Measurements from ENCODE around the gene KCNT2. TPM values are rescaled to one million over a fixed set of nuclear protein-coding genes. Genes with fewer than 3 reads are reported as not detected.
"Not testable (repeated sequence)": the region's sequence is repeated elsewhere in the genome, so short reads cannot be mapped to it uniquely, and the experiment has no call there.

Gene KCNT2
- polyA plus RNA-seq, 2 of the 4 experiments (the other 2 are of a cell fraction), result 0.14 to 1.7 TPM

DNA sequence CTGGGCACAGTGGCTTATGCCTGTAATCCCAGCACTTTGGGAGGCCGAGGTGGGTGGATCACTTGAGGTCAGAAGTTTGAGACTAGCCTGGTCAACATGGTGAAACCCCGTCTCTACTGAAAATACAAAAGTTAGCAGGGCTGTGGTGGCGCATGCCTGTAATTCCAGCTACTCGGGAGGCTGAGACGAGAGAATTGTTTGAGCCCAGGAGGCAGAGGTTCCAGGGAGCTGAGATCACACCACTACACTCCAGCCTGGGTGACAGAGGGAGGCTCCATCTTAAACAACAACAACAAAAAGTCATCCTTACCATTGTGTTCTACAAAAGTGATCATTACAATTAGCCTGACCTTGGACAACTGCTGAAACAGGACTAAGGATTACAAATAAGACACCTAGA is 31.1 kb upstream of the KCNT2 start:
- H3K4me2 ChIP-seq; FAIRE-seq; H3K9me3 ChIP-seq; CTCF ChIA-PET; H3K4me3 ChIP-seq; DNase-seq (ENCODE audit: low read depth in 1 of 2, low spot score in 1 of 2); POLR2A ChIA-PET; ATAC-seq; H3K27ac ChIP-seq; H3K4me1 ChIP-seq: not testable (repeated sequence)
- 72% methylated on average over 5 of the region's 5 CpGs for WGBS (ENCODE audit: missing lambda C conversion rate)

DNA sequence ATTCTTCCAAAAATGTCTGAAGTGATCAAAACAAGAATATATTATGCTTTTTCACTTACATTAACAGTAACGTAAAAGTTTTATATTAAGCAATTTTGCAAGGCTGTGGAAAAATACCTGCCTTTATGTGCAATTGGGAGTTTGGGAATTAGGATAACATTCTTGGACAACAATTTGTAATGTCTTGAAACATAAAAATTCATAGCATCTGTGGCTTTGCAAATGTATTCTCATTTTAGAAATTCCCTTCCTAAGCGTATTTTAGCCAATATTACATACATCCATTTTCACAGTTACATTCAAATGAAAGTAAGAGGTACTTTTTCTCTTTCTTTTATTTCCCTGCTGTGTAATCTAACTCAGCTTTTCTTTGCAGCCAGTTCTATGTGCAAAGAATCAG is 30.2 kb upstream of the KCNT2 start:
- WGBS (ENCODE audit: missing lambda C conversion rate), result 93% methylated on average over 2 of the region's 2 CpGs
- no peak overlapping the region for H3K4me3 ChIP-seq
- no peak for FAIRE-seq
- no peak overlapping the region for H3K4me2 ChIP-seq
- ChIA-PET CTCF (no interaction called here), POLR2A (no interaction called here)
- H3K27ac ChIP-seq, result no peak overlapping the region
- DNase-seq (ENCODE audit: low read depth in 1 of 2, low spot score in 1 of 2), result no peak
- no peak for ATAC-seq
- TF ChIP-seq ZFP36 (IDR thresholded peaks at IDR 0.05; ENCODE audit: borderline replicate concordance, partially characterized antibody) (no peak), RNF2 (IDR thresholded peaks at IDR 0.05; ENCODE audit: borderline replicate concordance, low read depth) (no peak), CHD4 (IDR thresholded peaks at IDR 0.05; ENCODE audit: borderline replicate concordance) (no peak), ESRRA (IDR thresholded peaks at IDR 0.05; ENCODE audit: borderline replicate concordance, low read length) (no peak), HOXB13 (CRISPR knock-in tag; IDR thresholded peaks at IDR 0.05; ENCODE audit: low read depth) (no peak), CBX2 (IDR thresholded peaks at IDR 0.05; ENCODE audit: borderline replicate concordance, low read depth) (no peak), HOXB5 (CRISPR knock-in tag; IDR thresholded peaks at IDR 0.05) (no peak), TFCP2L1 (CRISPR knock-in tag; IDR thresholded peaks at IDR 0.05) (no peak)
- TF ChIP-seq, protein P1, sequence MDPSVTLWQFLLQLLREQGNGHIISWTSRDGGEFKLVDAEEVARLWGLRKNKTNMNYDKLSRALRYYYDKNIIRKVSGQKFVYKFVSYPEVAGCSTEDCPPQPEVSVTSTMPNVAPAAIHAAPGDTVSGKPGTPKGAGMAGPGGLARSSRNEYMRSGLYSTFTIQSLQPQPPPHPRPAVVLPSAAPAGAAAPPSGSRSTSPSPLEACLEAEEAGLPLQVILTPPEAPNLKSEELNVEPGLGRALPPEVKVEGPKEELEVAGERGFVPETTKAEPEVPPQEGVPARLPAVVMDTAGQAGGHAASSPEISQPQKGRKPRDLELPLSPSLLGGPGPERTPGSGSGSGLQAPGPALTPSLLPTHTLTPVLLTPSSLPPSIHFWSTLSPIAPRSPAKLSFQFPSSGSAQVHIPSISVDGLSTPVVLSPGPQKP (IDR thresholded peaks at IDR 0.05; ENCODE audit: low read depth, low read length), result no peak
- TF ChIP-seq, protein P2, sequence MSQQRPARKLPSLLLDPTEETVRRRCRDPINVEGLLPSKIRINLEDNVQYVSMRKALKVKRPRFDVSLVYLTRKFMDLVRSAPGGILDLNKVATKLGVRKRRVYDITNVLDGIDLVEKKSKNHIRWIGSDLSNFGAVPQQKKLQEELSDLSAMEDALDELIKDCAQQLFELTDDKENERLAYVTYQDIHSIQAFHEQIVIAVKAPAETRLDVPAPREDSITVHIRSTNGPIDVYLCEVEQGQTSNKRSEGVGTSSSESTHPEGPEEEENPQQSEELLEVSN (IDR thresholded peaks at IDR 0.05; ENCODE audit: borderline replicate concordance, low read depth), result no peak
- no peaks in the 10 kb centered on the region for H3K4me1 ChIP-seq
- no peaks in the 10 kb centered on the region for H3K9me3 ChIP-seq

DNA sequence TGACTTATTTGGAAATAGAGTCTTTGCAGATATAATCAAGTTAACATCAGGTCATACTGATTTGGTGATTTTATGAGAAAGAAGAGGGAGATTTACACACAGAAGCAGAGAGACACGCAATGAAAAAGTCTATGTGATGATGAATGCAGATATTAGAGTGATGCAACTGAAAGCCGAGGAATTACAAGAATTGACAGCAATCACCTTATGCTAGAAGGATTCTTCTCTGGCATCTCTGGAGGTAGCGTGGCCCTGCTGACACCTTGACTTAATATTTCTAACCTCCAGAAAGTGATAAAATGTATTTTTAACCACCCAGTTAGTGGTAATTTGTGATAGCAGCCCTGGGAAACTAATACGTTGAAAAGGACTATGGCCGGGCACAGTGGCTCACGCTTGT is 29.4 kb upstream of the KCNT2 start:
- Histone ChIP-seq H3K27ac (no peak overlapping the region), H3K4me3 (no peak overlapping the region), H3K4me2 (no peak overlapping the region), H3K4me1 (no peaks in the 10 kb centered on the region), H3K9me3 (no peaks in the 10 kb centered on the region)
- ATAC-seq (no peak), FAIRE-seq (no peak), DNase-seq (ENCODE audit: low read depth in 1 of 2, low spot score in 1 of 2) (no peak)
- CTCF ChIA-PET, result no interaction called here
- WGBS (ENCODE audit: missing lambda C conversion rate), result 87% methylated on average over 6 of the region's 6 CpGs
- POLR2A ChIA-PET, result no interaction called here
- TF ChIP-seq, protein P3, sequence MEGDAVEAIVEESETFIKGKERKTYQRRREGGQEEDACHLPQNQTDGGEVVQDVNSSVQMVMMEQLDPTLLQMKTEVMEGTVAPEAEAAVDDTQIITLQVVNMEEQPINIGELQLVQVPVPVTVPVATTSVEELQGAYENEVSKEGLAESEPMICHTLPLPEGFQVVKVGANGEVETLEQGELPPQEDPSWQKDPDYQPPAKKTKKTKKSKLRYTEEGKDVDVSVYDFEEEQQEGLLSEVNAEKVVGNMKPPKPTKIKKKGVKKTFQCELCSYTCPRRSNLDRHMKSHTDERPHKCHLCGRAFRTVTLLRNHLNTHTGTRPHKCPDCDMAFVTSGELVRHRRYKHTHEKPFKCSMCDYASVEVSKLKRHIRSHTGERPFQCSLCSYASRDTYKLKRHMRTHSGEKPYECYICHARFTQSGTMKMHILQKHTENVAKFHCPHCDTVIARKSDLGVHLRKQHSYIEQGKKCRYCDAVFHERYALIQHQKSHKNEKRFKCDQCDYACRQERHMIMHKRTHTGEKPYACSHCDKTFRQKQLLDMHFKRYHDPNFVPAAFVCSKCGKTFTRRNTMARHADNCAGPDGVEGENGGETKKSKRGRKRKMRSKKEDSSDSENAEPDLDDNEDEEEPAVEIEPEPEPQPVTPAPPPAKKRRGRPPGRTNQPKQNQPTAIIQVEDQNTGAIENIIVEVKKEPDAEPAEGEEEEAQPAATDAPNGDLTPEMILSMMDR (IDR thresholded peaks at IDR 0.05), result no peak
- TF ChIP-seq FOSL2 (IDR thresholded peaks at IDR 0.05), result no peak
- no peak for TF ChIP-seq FOSL2 (CRISPR knock-in tag; IDR thresholded peaks at IDR 0.05)
- no peak for TF ChIP-seq FOXS1 (CRISPR knock-in tag; IDR thresholded peaks at IDR 0.05)
- TF ChIP-seq, protein P4, sequence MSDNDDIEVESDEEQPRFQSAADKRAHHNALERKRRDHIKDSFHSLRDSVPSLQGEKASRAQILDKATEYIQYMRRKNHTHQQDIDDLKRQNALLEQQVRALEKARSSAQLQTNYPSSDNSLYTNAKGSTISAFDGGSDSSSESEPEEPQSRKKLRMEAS (IDR thresholded peaks at IDR 0.05), result no peak
- TF ChIP-seq, protein P5, sequence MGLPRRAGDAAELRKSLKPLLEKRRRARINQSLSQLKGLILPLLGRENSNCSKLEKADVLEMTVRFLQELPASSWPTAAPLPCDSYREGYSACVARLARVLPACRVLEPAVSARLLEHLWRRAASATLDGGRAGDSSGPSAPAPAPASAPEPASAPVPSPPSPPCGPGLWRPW (IDR thresholded peaks at IDR 0.05), result no peak
- TF ChIP-seq HOXB13 (CRISPR knock-in tag; IDR thresholded peaks at IDR 0.05; ENCODE audit: low read depth), result no peak
- TF ChIP-seq, protein P6, sequence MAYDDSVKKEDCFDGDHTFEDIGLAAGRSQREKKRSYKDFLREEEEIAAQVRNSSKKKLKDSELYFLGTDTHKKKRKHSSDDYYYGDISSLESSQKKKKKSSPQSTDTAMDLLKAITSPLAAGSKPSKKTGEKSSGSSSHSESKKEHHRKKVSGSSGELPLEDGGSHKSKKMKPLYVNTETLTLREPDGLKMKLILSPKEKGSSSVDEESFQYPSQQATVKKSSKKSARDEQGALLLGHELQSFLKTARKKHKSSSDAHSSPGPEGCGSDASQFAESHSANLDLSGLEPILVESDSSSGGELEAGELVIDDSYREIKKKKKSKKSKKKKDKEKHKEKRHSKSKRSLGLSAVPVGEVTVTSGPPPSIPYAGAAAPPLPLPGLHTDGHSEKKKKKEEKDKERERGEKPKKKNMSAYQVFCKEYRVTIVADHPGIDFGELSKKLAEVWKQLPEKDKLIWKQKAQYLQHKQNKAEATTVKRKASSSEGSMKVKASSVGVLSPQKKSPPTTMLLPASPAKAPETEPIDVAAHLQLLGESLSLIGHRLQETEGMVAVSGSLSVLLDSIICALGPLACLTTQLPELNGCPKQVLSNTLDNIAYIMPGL (CRISPR knock-in tag; IDR thresholded peaks at IDR 0.05; ENCODE audit: borderline replicate concordance), result no peak
- TF ChIP-seq, protein P7, sequence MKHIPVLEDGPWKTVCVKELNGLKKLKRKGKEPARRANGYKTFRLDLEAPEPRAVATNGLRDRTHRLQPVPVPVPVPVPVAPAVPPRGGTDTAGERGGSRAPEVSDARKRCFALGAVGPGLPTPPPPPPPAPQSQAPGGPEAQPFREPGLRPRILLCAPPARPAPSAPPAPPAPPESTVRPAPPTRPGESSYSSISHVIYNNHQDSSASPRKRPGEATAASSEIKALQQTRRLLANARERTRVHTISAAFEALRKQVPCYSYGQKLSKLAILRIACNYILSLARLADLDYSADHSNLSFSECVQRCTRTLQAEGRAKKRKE (CRISPR knock-in tag; IDR thresholded peaks at IDR 0.05; ENCODE audit: low read depth), result no peak
- no peak for TF ChIP-seq BHLHE40 (IDR thresholded peaks at IDR 0.05; ENCODE audit: low read depth, low read length)
- TF ChIP-seq, protein P8, sequence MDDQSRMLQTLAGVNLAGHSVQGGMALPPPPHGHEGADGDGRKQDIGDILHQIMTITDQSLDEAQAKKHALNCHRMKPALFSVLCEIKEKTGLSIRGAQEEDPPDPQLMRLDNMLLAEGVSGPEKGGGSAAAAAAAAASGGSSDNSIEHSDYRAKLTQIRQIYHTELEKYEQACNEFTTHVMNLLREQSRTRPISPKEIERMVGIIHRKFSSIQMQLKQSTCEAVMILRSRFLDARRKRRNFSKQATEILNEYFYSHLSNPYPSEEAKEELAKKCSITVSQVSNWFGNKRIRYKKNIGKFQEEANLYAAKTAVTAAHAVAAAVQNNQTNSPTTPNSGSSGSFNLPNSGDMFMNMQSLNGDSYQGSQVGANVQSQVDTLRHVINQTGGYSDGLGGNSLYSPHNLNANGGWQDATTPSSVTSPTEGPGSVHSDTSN (IDR thresholded peaks at IDR 0.05), result no peak
- no peak for TF ChIP-seq GATA3 (IDR thresholded peaks at IDR 0.05; ENCODE audit: borderline replicate concordance)
- TF ChIP-seq, protein P2 (IDR thresholded peaks at IDR 0.05; ENCODE audit: borderline replicate concordance, low read depth), result no peak
- no peak for TF ChIP-seq TFCP2L1 (CRISPR knock-in tag; IDR thresholded peaks at IDR 0.05)
- TF ChIP-seq RAD21 (conservative IDR thresholded peaks at IDR 0.05 in 1 of 2, IDR thresholded peaks at IDR 0.05 in 1 of 2), result no peak
- TF ChIP-seq MAZ (IDR thresholded peaks at IDR 0.05; ENCODE audit: borderline replicate concordance, low read depth, low read length), result no peak
- TF ChIP-seq PHF8 (IDR thresholded peaks at IDR 0.05; ENCODE audit: borderline replicate concordance, low read depth), result no peak
- no peak for TF ChIP-seq EHMT2 (IDR thresholded peaks at IDR 0.05; ENCODE audit: low read depth)

Measured in A549 (cell line).